H1 (cell line): Measurements from ENCODE around the gene CABP2. TPM values are rescaled to one million over a fixed set of nuclear protein-coding genes. Genes with fewer than 3 reads are reported as not detected.

Experiments
- CTCF ChIA-PET: fragments of 300-600 bp; sonication (Branson Sonifier 250); formaldehyde crosslinking; loops from one replicate; lab custom pipeline; 2021; ENCODE audit not compliant: partially characterized antibody; lab: Charles Lee
- POLR2A ChIA-PET: fragments of 300-600 bp; sonication (Branson Sonifier 250); formaldehyde crosslinking; loops from one replicate; lab custom pipeline; 2021; ENCODE audit warnings: inconsistent platforms; ENCODE audit not compliant: partially characterized antibody; lab: Charles Lee
- DNase-seq, 2 experiments: peaks; one replicate each; pipeline versions ENCODE4 v3.0.0 to v3.0.0-alpha.2; 2010 to 2022; ENCODE audit warnings: low spot score in 2 of 2, low read depth in 1 of 2, mixed read lengths in 1 of 2
- FAIRE-seq: peaks from 2 replicates; lab custom pipeline; 2011; peaks lifted over from hg19 to GRCh38; lab: Jason Lieb, UNC
- H2AFZ ChIP-seq: 2 replicates; pipeline ENCODE4 v1.8.1; 2012; ENCODE audit warnings: low read length, inconsistent platforms
- H2AK5ac ChIP-seq: 2 replicates; pipeline ENCODE4 v1.6.1; 2013; ENCODE audit warnings: low read depth, low read length
- H2BK120ac ChIP-seq: replicated peaks from 2 replicates; pipeline ENCODE3; 2013; ENCODE audit warnings: low read depth, low read length, inconsistent platforms
- H2BK12ac ChIP-seq: 2 replicates; pipeline ENCODE4 v1.6.1; 2013; ENCODE audit warnings: low read depth, low read length
- H2BK15ac ChIP-seq: 2 replicates; pipeline ENCODE4 v1.6.1; 2013; ENCODE audit warnings: low read length
- H2BK20ac ChIP-seq: 2 replicates; pipeline ENCODE4 v1.6.1; 2013; ENCODE audit warnings: low read length
- H2BK5ac ChIP-seq: 2 replicates; pipeline ENCODE4 v1.6.1; 2013; ENCODE audit warnings: low read depth, low read length
- H3K14ac ChIP-seq: 2 replicates; pipeline ENCODE4 v1.6.1; 2013; ENCODE audit warnings: inconsistent platforms; ENCODE audit not compliant: insufficient read length
- H3K18ac ChIP-seq: 2 replicates; pipeline ENCODE4 v1.6.1; 2013; ENCODE audit warnings: low read length; ENCODE audit errors: extremely low read depth
- H3K23ac ChIP-seq: 2 replicates; pipeline ENCODE4 v1.6.1; 2013; ENCODE audit warnings: inconsistent platforms; ENCODE audit not compliant: insufficient read length
- H3K23me2 ChIP-seq: 2 replicates; pipeline ENCODE4 v1.6.1; 2013; ENCODE audit warnings: low read depth, low read length
- H3K27ac ChIP-seq: 2 replicates; pipeline ENCODE4 v1.6.1; 2011; ENCODE audit warnings: low read depth, low read length, inconsistent platforms
- H3K27me3 ChIP-seq, 4 experiments: replicated peaks in 1 of 4; 1 replicate in 1 of 4; 2 replicates in 3 of 4; pipeline versions ENCODE4 v1.6.1 to v1.8.1; 2011 to 2013; ENCODE audit warnings: low read length in 3 of 4, mild to moderate bottlenecking in 3 of 4, inconsistent platforms in 2 of 4, mixed read lengths in 2 of 4, moderate library complexity in 1 of 4; ENCODE audit not compliant: control insufficient read depth in 3 of 4, insufficient read depth in 3 of 4; ENCODE audit errors: extremely low read depth in 1 of 4
- H3K36me3 ChIP-seq, 4 experiments: 2 replicates each; pipeline versions ENCODE4 v1.6.1 to v1.8.1; 2011 to 2013; ENCODE audit warnings: mild to moderate bottlenecking in 4 of 4, low read length in 3 of 4, moderate library complexity in 2 of 4, control low read depth in 1 of 4, inconsistent platforms in 1 of 4; ENCODE audit not compliant: insufficient read depth in 4 of 4, control insufficient read depth in 2 of 4
- H3K4ac ChIP-seq: replicated peaks from 2 replicates; pipeline ENCODE3; 2013; ENCODE audit warnings: low read length, low read depth, mixed read lengths, inconsistent platforms; ENCODE audit not compliant: insufficient read length
- H3K4me1 ChIP-seq, 4 experiments: replicated peaks in 1 of 4; 1 replicate in 1 of 4; 2 replicates in 3 of 4; pipeline versions ENCODE4 v1.6.1 to v1.8.1; 2011 to 2013; ENCODE audit warnings: low read length in 3 of 4, inconsistent platforms in 2 of 4, mixed read lengths in 1 of 4; ENCODE audit not compliant: insufficient read depth in 4 of 4, control insufficient read depth in 3 of 4
- H3K4me2 ChIP-seq, 2 experiments: 2 replicates each; pipeline versions ENCODE4 v1.6.1 to v1.8.1; 2011 to 2013; ENCODE audit warnings: low read depth in 2 of 2, low read length in 2 of 2, control low read depth in 1 of 2, inconsistent platforms in 1 of 2, mild to moderate bottlenecking in 1 of 2; ENCODE audit not compliant: insufficient read depth in 1 of 2
- H3K4me3 ChIP-seq, 4 experiments: fragments of 200-600, 300-600 bp in 1 of 4; sonication (generic), shearing (Covaris generic), sonication (Bioruptor Twin) in 1 of 4; 2 replicates each; pipeline versions ENCODE4 v1.5.1 to v1.8.1; 2011 to 2016; ENCODE audit warnings: low read length in 4 of 4, low read depth in 3 of 4, control low read depth in 2 of 4, inconsistent platforms in 2 of 4, mild to moderate bottlenecking in 2 of 4, mixed read lengths in 1 of 4, moderate library complexity in 1 of 4; ENCODE audit not compliant: insufficient read depth in 2 of 4; ENCODE audit errors: extremely low read depth in 1 of 4
- H3K56ac ChIP-seq: replicated peaks from 2 replicates; pipeline ENCODE3; 2013; ENCODE audit warnings: low read depth, mild to moderate bottlenecking, mixed read lengths, low read length, inconsistent platforms; ENCODE audit not compliant: insufficient read length
- H3K79me1 ChIP-seq: 2 replicates; pipeline ENCODE4 v1.6.1; 2013; ENCODE audit warnings: low read depth, low read length, control low read depth
- H3K79me2 ChIP-seq, 2 experiments: 2 replicates each; pipeline versions ENCODE4 v1.6.1 to v1.8.1; 2012 to 2013; ENCODE audit warnings: low read length in 2 of 2, mild to moderate bottlenecking in 2 of 2, inconsistent platforms in 1 of 2; ENCODE audit not compliant: insufficient read depth in 2 of 2, control insufficient read depth in 1 of 2
- H3K9ac ChIP-seq, 4 experiments: replicated peaks in 1 of 4; 1 replicate in 1 of 4; 2 replicates in 3 of 4; pipeline versions ENCODE4 v1.6.1 to v1.8.1; 2011 to 2013; ENCODE audit warnings: low read depth in 3 of 4, low read length in 3 of 4, control low read depth in 2 of 4, mild to moderate bottlenecking in 2 of 4, moderate library complexity in 2 of 4, inconsistent platforms in 1 of 4; ENCODE audit errors: extremely low read depth in 1 of 4
- H3K9me3 ChIP-seq, 2 experiments: 2 replicates each; pipeline versions ENCODE4 v1.6.1 to v1.8.1; 2012 to 2013; ENCODE audit warnings: mild to moderate bottlenecking in 2 of 2, moderate library complexity in 2 of 2, control low read depth in 1 of 2, inconsistent platforms in 1 of 2, low read depth in 1 of 2, low read length in 1 of 2, mixed read lengths in 1 of 2; ENCODE audit not compliant: insufficient read depth in 2 of 2
- H4K20me1 ChIP-seq, 2 experiments: replicated peaks in 1 of 2; 2 replicates each; pipeline versions ENCODE3 to v1.8.1; 2011 to 2013; ENCODE audit warnings: inconsistent platforms in 2 of 2, low read length in 2 of 2, mild to moderate bottlenecking in 1 of 2; ENCODE audit not compliant: insufficient read depth in 2 of 2, control insufficient read depth in 1 of 2
- H4K5ac ChIP-seq: 2 replicates; pipeline ENCODE4 v1.6.1; 2013; ENCODE audit warnings: low read length, low read depth, mixed read lengths, inconsistent platforms; ENCODE audit not compliant: insufficient read length
- H4K8ac ChIP-seq: 2 replicates; pipeline ENCODE4 v1.8.0; 2013; ENCODE audit warnings: mild to moderate bottlenecking, moderate library complexity, low read length, inconsistent platforms; ENCODE audit not compliant: insufficient read depth; ENCODE audit errors: extremely low read depth
- H4K91ac ChIP-seq: replicated peaks from 2 replicates; pipeline ENCODE3; 2013; ENCODE audit warnings: low read length, mixed read lengths, inconsistent platforms; ENCODE audit not compliant: insufficient read length
- CBX5 ChIP-seq: fragments of 300-800, 300-1000 bp; sonication (generic); IDR thresholded peaks from 2 replicates; pipeline ENCODE4 v1.7.1; 2016; ENCODE audit warnings: antibody characterized with exemption, low read length, low read depth
- CHD1 ChIP-seq: IDR thresholded peaks from 2 replicates; pipeline ENCODE4 v1.6.1; 2012; ENCODE audit warnings: low read depth, low read length, improper control_type of control experiment
- CHD2 ChIP-seq: IDR thresholded peaks from 2 replicates; pipeline ENCODE4 v1.6.1; 2012; ENCODE audit warnings: low read length, improper control_type of control experiment
- CREB1 ChIP-seq: IDR thresholded peaks from 2 replicates; pipeline ENCODE4 v1.6.1; 2012; ENCODE audit warnings: inconsistent platforms
- KDM5A ChIP-seq: fragments of 200-600 bp; IDR thresholded peaks from 2 replicates; pipeline ENCODE4 v1.7.1; 2012; ENCODE audit warnings: mild to moderate bottlenecking, low read length, inconsistent platforms, mixed read lengths
- MAX ChIP-seq: IDR thresholded peaks from 2 replicates; pipeline ENCODE4 v1.6.1; 2012; ENCODE audit warnings: inconsistent platforms
- NANOG ChIP-seq: IDR thresholded peaks from 2 replicates; pipeline ENCODE4 v1.6.1; 2011; ENCODE audit warnings: low read length, low read depth, mild to moderate bottlenecking, inconsistent platforms; ENCODE audit not compliant: insufficient read depth, poor library complexity, severe bottlenecking
- POLR2AphosphoS5 ChIP-seq: IDR thresholded peaks from 2 replicates; pipeline ENCODE4 v1.6.1; 2011; ENCODE audit warnings: low read depth, low read length
- RAD21 ChIP-seq, 2 experiments: IDR thresholded peaks in 1 of 2; conservative IDR thresholded peaks in 1 of 2; 2 replicates each; pipeline ENCODE4 v1.6.1; 2011; ENCODE audit warnings: low read depth in 2 of 2, low read length in 2 of 2, improper control_type of control experiment in 1 of 2, inconsistent platforms in 1 of 2, mild to moderate bottlenecking in 1 of 2, moderate library complexity in 1 of 2
- RFX5 ChIP-seq: IDR thresholded peaks from 2 replicates; pipeline ENCODE4 v1.6.1; 2011; ENCODE audit warnings: low read depth, low read length, improper control_type of control experiment, borderline replicate concordance
- SP1 ChIP-seq: IDR thresholded peaks from 2 replicates; pipeline ENCODE4 v1.6.1; 2011; ENCODE audit warnings: low read depth, low read length
- TAF1 ChIP-seq: IDR thresholded peaks from 2 replicates; pipeline ENCODE4 v1.6.1; 2011; ENCODE audit warnings: mild to moderate bottlenecking, low read depth, low read length
- TCF12 ChIP-seq: IDR thresholded peaks from 2 replicates; pipeline ENCODE4 v1.6.1; 2011; ENCODE audit warnings: low read depth, mild to moderate bottlenecking, low read length
- TEAD4 ChIP-seq: IDR thresholded peaks from 2 replicates; pipeline ENCODE4 v1.6.1; 2012; ENCODE audit warnings: low read depth, low read length, inconsistent platforms, mixed read lengths
- ZNF274 ChIP-seq: IDR thresholded peaks from 2 replicates; pipeline ENCODE4 v1.7.0; 2012; ENCODE audit warnings: low read length, borderline replicate concordance; ENCODE audit errors: extremely low read depth
- WGBS, 2 experiments: shearing (Covaris generic) in 1 of 2; methylation state at CpG; one replicate each; pipeline versions ENCODE4 v1.1.6 to v1.1.7; 2013 to 2015; ENCODE audit warnings: low lambda C conversion rate in 2 of 2, mixed read lengths in 2 of 2, inconsistent platforms in 1 of 2, low coverage in 1 of 2, missing lambda C conversion rate in 1 of 2; ENCODE audit not compliant: insufficient replicate concordance in 2 of 2, insufficient coverage in 1 of 2, insufficient read length in 1 of 2; ENCODE audit errors: extremely low coverage in 1 of 2, missing lambda C conversion rate in 1 of 2; 5-methylcytosine and 5-hydroxymethylcytosine counted together
- polyA plus RNA-seq, 7 experiments: library from polyadenylated mRNA; depleted of rRNA in 3 of 7; stranded (reverse) in 5 of 7; unstranded in 2 of 7; fragments of >200 nt in 5 of 7; fragments of 200-250 nt in 2 of 7; gene quantifications; 1 replicate in 5 of 7; 2 replicates in 1 of 7; 4 replicates in 1 of 7; pipeline versions ENCODE4 v1.2.1 to v1.2.3, GENCODE V29; 2011 to 2013; ENCODE audit warnings: missing spikeins in 2 of 7, mixed read lengths in 2 of 7
- total RNA-seq: library from RNA; stranded (reverse); fragmentation: NEBNext Ultra II Directional; extraction: Animal tissue kit (Norgen Biotek cat#: 25700); gene quantifications from 2 replicates; pipeline ENCODE4 v1.2.1, GENCODE V29; 2021

CABP2 gene
- total and polyA plus RNA-seq, 2 of the 8 experiments (the other 6 are each of a cell fraction or from before 2014, with no cell fraction given), result not detected

GRCh38 chr11:67542971-67543370, 19.7 kb upstream of the CABP2 start:
- no peaks in the 10 kb centered on the region for H3K23me2 ChIP-seq
- no peak overlapping the region for H3K4me3 ChIP-seq
- ChIA-PET CTCF (interaction anchor here (2.3 to 3.3 kb wide), 3 partner anchors 10 to 71 kb away, joined by 6 to 11 read pairs (median 10); no protein-coding TSS in a partner anchor), POLR2A (interaction anchor here (0.6 to 1.4 kb wide), 5 partner anchors 18 to 141 kb away, joined by 3 read pairs; no protein-coding TSS in a partner anchor)
- DNase-seq (no peak), FAIRE-seq (no peak)
- H3K56ac ChIP-seq, result no peak overlapping the region
- no peak overlapping the region for H2BK12ac ChIP-seq
- no peak overlapping the region for H3K23ac ChIP-seq
- H4K5ac ChIP-seq, result no peak overlapping the region
- H2BK15ac ChIP-seq, result peak overlapping the region; percentile 46; the same call in 1 of the 2 replicates
- H2BK120ac ChIP-seq, result no peak overlapping the region
- WGBS, 2 experiments, result 65% methylated on average over 6 of the region's 7 CpGs; no CpG with 5 or more reads in 1 of the 2 experiments
- H3K36me3 ChIP-seq, result no peaks in the 10 kb centered on the region
- H4K8ac ChIP-seq, result no peak overlapping the region
- H3K27me3 ChIP-seq, result no peaks in the 10 kb centered on the region; a peak in 1 of 7 replicates
- H3K79me2 ChIP-seq, result no peaks in the 10 kb centered on the region
- no peak overlapping the region for H2BK20ac ChIP-seq
- H3K4me1 ChIP-seq, result peaks cover 0 to 5% (median 0%) of the 10 kb centered on the region in 4 experiments; a peak in 2 of 7 replicates
- H2AFZ ChIP-seq, result no peak overlapping the region
- H3K4me2 ChIP-seq, result no peak overlapping the region; a peak in 1 of 4 replicates
- H4K91ac ChIP-seq, result no peak overlapping the region
- no peak overlapping the region for H3K4ac ChIP-seq
- H3K27ac ChIP-seq, result no peak overlapping the region
- H2BK5ac ChIP-seq, result no peak overlapping the region
- H3K9me3 ChIP-seq, result peaks cover 0 to 6% of the 10 kb centered on the region in 2 experiments; a peak in 1 of 4 replicates
- no peak overlapping the region for H2AK5ac ChIP-seq
- H3K9ac ChIP-seq, result no peak overlapping the region
- no peak overlapping the region for H3K18ac ChIP-seq
- H3K79me1 ChIP-seq, result no peaks in the 10 kb centered on the region
- H4K20me1 ChIP-seq, result no peaks in the 10 kb centered on the region
- H3K14ac ChIP-seq, result no peak overlapping the region
- TF ChIP-seq ZNF274, result no peak
- no peak for TF ChIP-seq CBX5
- TF ChIP-seq MAX, result no peak
- TF ChIP-seq TEAD4, result no peak
- no peak for TF ChIP-seq TCF12
- TF ChIP-seq NANOG, result no peak
- no peak for TF ChIP-seq RFX5
- TF ChIP-seq CHD1, result no peak
- no peak for TF ChIP-seq KDM5A
- TF ChIP-seq CREB1, result no peak
- TF ChIP-seq POLR2AphosphoS5, result no peak
- no peak for TF ChIP-seq RAD21 (IDR thresholded peaks at IDR 0.05 in 1 of 2, conservative IDR thresholded peaks at IDR 0.05 in 1 of 2; ENCODE audit: low read depth in 2 of 2, low read length in 2 of 2)
- no peak for TF ChIP-seq CHD2
- no peak for TF ChIP-seq SP1
- TF ChIP-seq TAF1, result no peak
